Left lung (tissue), 10 donors: ENCODE measurements around the gene FRA10AC1. TPM values are rescaled to one million over a fixed set of nuclear protein-coding genes. Genes with fewer than 3 reads are reported as not detected.

Experiments used
- ATAC-seq: fragments of 200-7000 bp; cut with Tn5 transposase; one replicate; pipeline ENCODE4 v1.9.1; 2020; ENCODE audit warnings: moderate library complexity
- DNase-seq, 4 donors: peaks; one replicate each; pipeline ENCODE4 v3.0.0-alpha.2; 2013 to 2020
- H3K27ac ChIP-seq, 2 donors: fragments of 200-600 bp; sonication (generic) in 1 of 2; one replicate each; pipeline versions ENCODE4 v1.5.0 to v1.8.0; 2020 to 2021
- H3K27me3 ChIP-seq, 2 donors: fragments of 200-600 bp; sonication (generic) in 1 of 2; one replicate each; pipeline versions ENCODE4 v1.5.0 to v1.8.0; 2020 to 2021
- H3K36me3 ChIP-seq, 2 donors: fragments of 200-600 bp; sonication (generic) in 1 of 2; one replicate each; pipeline versions ENCODE4 v1.5.0 to v1.8.0; 2020 to 2021
- H3K4me1 ChIP-seq, 2 donors: fragments of 200-600 bp; one replicate each; pipeline ENCODE4 v1.8.0; 2021
- H3K4me3 ChIP-seq, 2 donors: fragments of 200-600 bp; sonication (generic) in 1 of 2; one replicate each; pipeline versions ENCODE4 v1.5.0 to v1.8.0; 2020 to 2021; ENCODE audit warnings: mild to moderate bottlenecking in 1 of 2
- H3K9me3 ChIP-seq, 2 donors: fragments of 200-600 bp; sonication (generic) in 1 of 2; one replicate each; pipeline versions ENCODE4 v1.5.0 to v1.8.0; 2020 to 2021
- CTCF ChIP-seq, 2 donors: fragments of 200-600 bp; sonication (generic) in 1 of 2; IDR thresholded peaks; one replicate each; pipeline versions ENCODE4 v1.5.0 to v1.8.0; 2021; ENCODE audit warnings: antibody characterized with exemption in 2 of 2
- intact Hi-C, 2 donors: fragments of 100-400 bp; cut with DNase I; formaldehyde crosslinking; loops; one replicate each; pipeline versions ENCODE4 v1.11.2 to v1.14.2; 2022
- polyA plus RNA-seq, 6 donors: library from polyadenylated mRNA; unstranded; fragments of 120-200 nt; gene quantifications; one replicate each; pipeline ENCODE4 v1.2.1, GENCODE V29; 2013; ENCODE audit not compliant: insufficient read length in 6 of 6
- total RNA-seq, 2 donors: library from RNA; stranded (reverse); fragmentation: NEBNext Ultra II Directional; extraction: Animal tissue kit (Norgen Biotek cat#: 25700); gene quantifications; one replicate each; pipeline ENCODE4 v1.2.1, GENCODE V29; 2021
- donor health status: DM: no; HTN: yes; CAD: no.
- donor health status: DM: no; HTN: no; CAD: no.

FRA10AC1 gene
- total and polyA plus RNA-seq, 8 donors = 13.6 to 61.6 (median 48.9) TPM

GRCh38 chr10:93695740-93696139, 6.7 kb downstream of the FRA10AC1 start:
- Histone ChIP-seq H3K4me3 (no peak overlapping the region), H3K36me3 (peaks cover 4 to 85% of the 10 kb centered on the region in 2 donors), H3K27me3 (no peaks in the 10 kb centered on the region), H3K4me1 (peaks cover 0 to under 1% of the 10 kb centered on the region in 2 donors), H3K27ac (no peak overlapping the region), H3K9me3 (no peaks in the 10 kb centered on the region)
- ATAC-seq (no peak), DNase-seq (no peak)
- intact Hi-C loops = no loop called here
- TF ChIP-seq CTCF (IDR thresholded peaks at IDR 0.05) = no peak

GRCh38 chr10:93687737-93688136, 14.7 kb downstream of the FRA10AC1 start:
- no peak for TF ChIP-seq CTCF (IDR thresholded peaks at IDR 0.05)
- ATAC-seq (no peak), DNase-seq (no peak)
- Histone ChIP-seq H3K9me3 (no peaks in the 10 kb centered on the region), H3K27me3 (no peaks in the 10 kb centered on the region), H3K4me1 (no peaks in the 10 kb centered on the region), H3K27ac (no peak overlapping the region), H3K4me3 (no peak overlapping the region), H3K36me3 (peaks cover 0 to 51% of the 10 kb centered on the region in 2 donors)
- intact Hi-C loops = no loop called here

- H3K4me3 ChIP-seq = no peak overlapping the region
- no peak overlapping the region for H3K27ac ChIP-seq
- no peaks in the 10 kb centered on the region for H3K27me3 ChIP-seq
- peak in 2 of 4 donors; percentile 13 to 36 for DNase-seq
- no peaks in the 10 kb centered on the region for H3K4me1 ChIP-seq
- TF ChIP-seq CTCF (IDR thresholded peaks at IDR 0.05) = peak in 1 of 2 donors; percentile 16
- intact Hi-C loops = no loop called here
- H3K36me3 ChIP-seq = peaks cover 0 to 77% of the 10 kb centered on the region in 2 donors
- no peaks in the 10 kb centered on the region for H3K9me3 ChIP-seq
- ATAC-seq = peak; percentile 77
Observed at GRCh38 chr10:93680412-93681047, 21.9 kb downstream of the FRA10AC1 start.

- no peak for DNase-seq
- no peak for TF ChIP-seq CTCF (IDR thresholded peaks at IDR 0.05)
- no peaks in the 10 kb centered on the region for H3K9me3 ChIP-seq
- no peak overlapping the region for H3K27ac ChIP-seq
- no peak overlapping the region for H3K4me3 ChIP-seq
- no peak for ATAC-seq
- H3K36me3 ChIP-seq = peaks cover 0 to 81% of the 10 kb centered on the region in 2 donors
- no peaks in the 10 kb centered on the region for H3K27me3 ChIP-seq
- no peaks in the 10 kb centered on the region for H3K4me1 ChIP-seq
- intact Hi-C loops = no loop called here
Observed at GRCh38 chr10:93678805-93679587, 23.4 kb downstream of the FRA10AC1 start.

- TF ChIP-seq CTCF (IDR thresholded peaks at IDR 0.05) = no peak
- peaks cover 0 to 85% of the 10 kb centered on the region in 2 donors for H3K36me3 ChIP-seq
- intact Hi-C loops = no loop called here
Observed at GRCh38 chr10:93678386-93678785, 24.0 kb downstream of the FRA10AC1 start.

More at GRCh38 chr10:93678386-93678785, 24.0 kb downstream of the FRA10AC1 start:
- ATAC-seq (no peak), DNase-seq (no peak)
- Histone ChIP-seq H3K4me1 (no peaks in the 10 kb centered on the region), H3K27ac (no peak overlapping the region), H3K27me3 (no peaks in the 10 kb centered on the region), H3K9me3 (no peaks in the 10 kb centered on the region), H3K4me3 (no peak overlapping the region)
